Neural progenitor cell (in vitro differentiated cells): ENCODE measurements around the gene RYR3.

Experiments used
- CTCF ChIP-seq: fragments of 200-600 bp; sonication (generic); IDR thresholded peaks from 2 replicates; pipeline ENCODE4 v1.5.1; 2017; ENCODE audit warnings: antibody characterized with exemption, mild to moderate bottlenecking
- EZH2 ChIP-seq: fragments of 200-600 bp; sonication (generic); IDR thresholded peaks from 2 replicates; pipeline ENCODE4 v1.6.1; 2017; ENCODE audit warnings: antibody characterized with exemption, mild to moderate bottlenecking, moderate library complexity
- EZH2phosphoT487 ChIP-seq: fragments of 200-600 bp; sonication (generic); IDR thresholded peaks from 2 replicates; pipeline ENCODE4 v1.6.1; 2017; ENCODE audit warnings: antibody characterized with exemption

GRCh38 chr15:33506781-33507296 lies 196.1 kb downstream of the RYR3 start:
- TF ChIP-seq CTCF (no peak), EZH2 (no peak), EZH2phosphoT487 (no peak)
